ENCODE data around the gene CTU2.

The CTU2 gene

DNA sequence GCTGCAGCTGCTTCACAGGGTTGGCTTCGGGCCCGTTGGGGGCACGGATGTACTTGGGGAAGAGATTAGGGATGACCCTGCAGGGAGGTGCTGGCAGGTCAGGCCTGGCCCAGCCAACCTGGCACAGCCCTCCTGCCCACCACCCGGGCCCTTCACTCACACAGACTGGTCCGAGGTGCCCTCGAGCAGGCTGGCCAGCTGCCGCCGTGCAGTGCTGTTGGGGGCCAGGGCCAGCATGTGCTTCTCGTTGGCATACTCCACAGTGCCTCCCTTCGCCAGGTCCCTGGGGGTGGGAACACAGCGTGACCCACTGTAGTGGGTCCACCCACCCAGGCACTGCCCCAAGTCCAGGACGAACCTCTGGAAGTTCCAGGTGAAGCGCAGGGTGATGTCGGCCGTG lies 9.9 kb downstream of the CTU2 start:
- no peak overlapping the region for H3K4me3 ChIP-seq (ENCODE audit: low read depth, low read length)
- TF ChIP-seq, protein P1, sequence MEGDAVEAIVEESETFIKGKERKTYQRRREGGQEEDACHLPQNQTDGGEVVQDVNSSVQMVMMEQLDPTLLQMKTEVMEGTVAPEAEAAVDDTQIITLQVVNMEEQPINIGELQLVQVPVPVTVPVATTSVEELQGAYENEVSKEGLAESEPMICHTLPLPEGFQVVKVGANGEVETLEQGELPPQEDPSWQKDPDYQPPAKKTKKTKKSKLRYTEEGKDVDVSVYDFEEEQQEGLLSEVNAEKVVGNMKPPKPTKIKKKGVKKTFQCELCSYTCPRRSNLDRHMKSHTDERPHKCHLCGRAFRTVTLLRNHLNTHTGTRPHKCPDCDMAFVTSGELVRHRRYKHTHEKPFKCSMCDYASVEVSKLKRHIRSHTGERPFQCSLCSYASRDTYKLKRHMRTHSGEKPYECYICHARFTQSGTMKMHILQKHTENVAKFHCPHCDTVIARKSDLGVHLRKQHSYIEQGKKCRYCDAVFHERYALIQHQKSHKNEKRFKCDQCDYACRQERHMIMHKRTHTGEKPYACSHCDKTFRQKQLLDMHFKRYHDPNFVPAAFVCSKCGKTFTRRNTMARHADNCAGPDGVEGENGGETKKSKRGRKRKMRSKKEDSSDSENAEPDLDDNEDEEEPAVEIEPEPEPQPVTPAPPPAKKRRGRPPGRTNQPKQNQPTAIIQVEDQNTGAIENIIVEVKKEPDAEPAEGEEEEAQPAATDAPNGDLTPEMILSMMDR (IDR thresholded peaks at IDR 0.05; ENCODE audit: low read depth, low read length): no peak

DNA sequence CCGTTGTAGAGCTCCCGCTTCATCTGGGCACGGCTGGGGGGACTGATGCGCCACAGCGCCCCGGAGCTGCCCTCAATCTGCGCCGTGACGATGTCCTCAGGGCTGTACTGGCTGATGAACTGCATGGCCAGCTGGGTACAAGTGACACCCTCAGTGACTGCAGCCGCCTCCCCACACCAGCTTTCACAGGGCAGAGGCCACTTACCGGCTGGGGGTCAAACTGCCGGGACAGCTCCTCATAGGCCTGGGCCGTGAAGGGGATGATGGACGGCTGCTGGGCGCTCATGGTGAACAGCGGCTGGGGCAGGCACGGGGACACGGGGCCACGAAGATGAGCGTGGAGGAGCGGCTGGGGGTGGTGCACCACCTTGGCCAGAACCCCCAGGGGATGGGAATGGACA lies 10.3 kb downstream of the CTU2 start:
- TF ChIP-seq, protein P1 (IDR thresholded peaks at IDR 0.05; ENCODE audit: low read depth, low read length): no peak

DNA sequence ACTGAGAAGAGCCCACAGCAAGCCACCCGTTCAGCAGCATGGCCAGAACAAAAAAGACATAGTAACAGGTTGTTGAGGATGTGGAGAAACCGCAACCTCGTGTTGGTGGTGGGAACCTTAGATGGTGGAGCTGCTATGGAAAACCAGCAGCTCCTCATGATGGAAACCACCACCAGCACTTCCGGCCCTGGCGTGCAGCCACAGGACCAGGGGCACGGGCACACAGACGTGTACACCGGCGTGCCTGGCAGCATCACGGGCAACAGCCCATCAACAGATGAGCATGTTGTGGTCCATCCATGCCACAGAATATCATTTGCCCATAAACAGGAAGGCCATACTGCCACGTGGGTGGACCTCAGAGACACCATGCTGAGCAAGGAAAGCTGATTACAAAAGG lies 11.9 kb downstream of the CTU2 start:
- no peak overlapping the region for H3K4me3 ChIP-seq (ENCODE audit: low read depth, low read length)
- TF ChIP-seq, protein P1 (IDR thresholded peaks at IDR 0.05; ENCODE audit: low read depth, low read length): no peak

More for the DNA sequence above, 10.3 kb downstream of the CTU2 start:
- H3K4me3 ChIP-seq (ENCODE audit: low read depth, low read length): no peak overlapping the region

DNA sequence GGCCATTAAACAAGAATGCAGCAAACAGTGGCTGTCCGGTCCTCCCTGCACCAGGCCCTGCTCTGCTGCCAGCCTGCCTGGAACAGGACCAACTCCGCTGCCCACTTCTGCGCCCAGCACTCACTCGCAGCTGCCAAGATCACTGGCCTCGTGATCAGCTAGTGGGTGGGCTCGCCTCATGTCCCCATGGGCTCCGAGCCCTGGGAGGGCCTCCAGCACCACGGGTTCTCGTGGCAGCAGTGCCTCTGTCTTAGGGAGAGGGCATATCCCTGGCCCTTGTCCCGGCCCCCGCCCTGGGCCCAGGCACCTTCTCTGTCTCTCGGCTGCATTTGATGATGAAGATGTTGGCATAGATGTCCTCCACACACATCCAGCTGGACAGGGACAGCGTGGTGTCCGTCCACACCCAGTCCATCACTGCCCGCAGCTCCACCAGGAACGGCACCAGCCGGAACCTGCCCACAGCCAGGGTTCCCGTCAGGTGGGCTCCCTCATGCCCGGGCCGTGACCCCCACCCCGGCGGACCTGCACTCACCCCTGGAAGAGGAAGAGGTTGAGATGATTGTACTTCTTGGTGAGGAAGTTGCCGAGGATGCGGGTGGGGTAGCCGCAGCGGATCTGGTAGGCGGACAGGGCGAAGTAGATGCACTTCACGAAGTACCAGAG lies 13.1 kb downstream of the CTU2 start:
- TF ChIP-seq, protein P1 (IDR thresholded peaks at IDR 0.05; ENCODE audit: low read depth, low read length): no peak
- no peak overlapping the region for H3K4me3 ChIP-seq (ENCODE audit: low read depth, low read length)

DNA sequence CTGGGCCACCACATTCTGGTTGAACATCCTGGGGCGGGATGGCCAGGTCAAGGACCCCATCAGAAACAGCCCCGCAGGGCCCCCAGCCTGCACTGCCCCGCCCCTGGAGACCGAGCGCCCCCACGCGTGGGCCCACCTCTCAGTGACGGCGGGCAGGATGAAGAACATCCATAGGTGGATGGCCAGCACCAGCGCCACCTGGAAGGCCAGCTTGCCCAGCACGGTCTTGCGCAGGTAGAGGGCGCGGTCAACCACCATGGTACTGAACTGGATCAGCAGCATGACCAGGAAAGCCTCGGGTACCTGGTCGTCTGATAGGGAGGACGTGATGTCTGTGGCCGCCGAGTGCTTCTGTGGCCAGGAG lies 13.6 kb downstream of the CTU2 start:
- no peak overlapping the region for H3K4me3 ChIP-seq (ENCODE audit: low read depth, low read length)
- TF ChIP-seq, protein P1 (IDR thresholded peaks at IDR 0.05; ENCODE audit: low read depth, low read length): no peak

DNA sequence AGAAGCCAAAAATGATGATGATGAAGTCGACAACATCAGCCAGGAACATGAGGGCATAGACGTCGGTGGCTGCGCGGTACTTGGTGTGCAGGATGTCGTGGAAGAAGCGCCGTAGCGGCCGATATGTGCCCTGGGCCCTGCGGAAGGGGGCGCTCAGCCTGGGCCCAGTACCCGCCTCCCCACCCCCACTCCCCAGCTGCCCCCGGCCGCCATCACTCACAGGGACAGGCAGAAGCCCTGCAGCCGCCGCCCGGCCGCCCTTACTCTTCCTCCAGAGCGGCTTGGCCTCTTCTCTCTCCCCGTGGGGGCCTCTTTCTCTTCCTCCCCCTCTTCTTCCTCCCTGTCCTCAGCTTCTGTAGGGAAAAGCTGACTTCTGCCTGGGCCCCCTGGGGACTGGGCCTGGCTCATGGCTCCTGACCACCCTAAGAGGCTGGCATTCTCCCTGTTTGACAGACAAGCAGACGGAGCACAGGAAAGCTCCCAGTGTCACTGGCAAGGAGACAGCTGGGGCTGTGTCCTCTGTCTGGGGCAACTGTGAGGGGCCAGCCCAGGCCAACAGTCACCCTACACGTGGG lies 14.2 kb downstream of the CTU2 start:
- TF ChIP-seq, protein P1 (IDR thresholded peaks at IDR 0.05; ENCODE audit: low read depth, low read length): no peak
- no peak overlapping the region for H3K4me3 ChIP-seq (ENCODE audit: low read depth, low read length)

DNA sequence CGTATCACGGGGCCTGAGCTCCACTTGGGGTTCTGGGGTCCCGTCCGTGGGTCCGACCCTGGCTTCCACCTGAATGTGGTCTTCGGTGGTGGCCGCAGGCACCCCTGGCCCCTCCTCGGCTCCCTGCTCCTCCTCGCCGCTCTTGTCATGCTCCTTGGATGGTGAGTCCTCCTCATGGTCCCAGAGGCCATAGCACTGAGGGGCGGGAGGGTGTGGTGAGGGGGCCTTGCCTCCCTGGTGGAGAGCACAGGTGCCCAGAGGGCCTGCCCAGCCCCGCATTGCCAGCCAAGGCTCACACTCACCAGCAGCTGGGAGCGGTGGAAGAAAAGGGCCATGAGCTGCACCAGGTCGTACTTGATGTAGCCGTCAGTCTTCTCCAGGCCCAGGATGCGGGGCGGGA lies 14.9 kb downstream of the CTU2 start:
- TF ChIP-seq, protein P1 (IDR thresholded peaks at IDR 0.05; ENCODE audit: low read depth, low read length): no peak
- no peak overlapping the region for H3K4me3 ChIP-seq (ENCODE audit: low read depth, low read length)

All from WI38 (cell line).